PFSK-1 (cell line): Measurements from ENCODE around the gene MLIP.

Experiments used
- POLR2AphosphoS5 ChIP-seq: IDR thresholded peaks from 2 replicates; pipeline ENCODE4 v1.6.1; 2012; ENCODE audit warnings: low read depth, mild to moderate bottlenecking, control low read depth, low read length, moderate library complexity
- REST ChIP-seq, 2 experiments: IDR thresholded peaks; 2 replicates each; pipeline versions ENCODE4 v1.6.1 to v1.8.0; 2011 to 2012; ENCODE audit warnings: low read depth in 2 of 2, low read length in 2 of 2, control low read depth in 1 of 2, inconsistent platforms in 1 of 2, mild to moderate bottlenecking in 1 of 2, moderate library complexity in 1 of 2; ENCODE audit not compliant: insufficient read depth in 1 of 2
- TAF1 ChIP-seq: IDR thresholded peaks from 2 replicates; pipeline ENCODE4 v1.6.1; 2012; ENCODE audit warnings: low read length, control low read depth, borderline replicate concordance; ENCODE audit not compliant: insufficient read depth

- no peak for TF ChIP-seq TAF1
- TF ChIP-seq POLR2AphosphoS5: no peak
- TF ChIP-seq REST (IDR thresholded peaks at IDR 0.05; ENCODE audit: insufficient read depth in 1 of 2, low read depth in 2 of 2, low read length in 2 of 2): no peak
Observed at GRCh38 chr6:54273214-54273820, 162.1 kb downstream of the MLIP start.
